Testis (tissue), 3 donors: Measurements from ENCODE around the gene TBC1D22A. TPM values are rescaled to one million over a fixed set of nuclear protein-coding genes. Genes with fewer than 3 reads are reported as not detected.
"Not testable (repeated sequence)": the region's sequence is repeated elsewhere in the genome, so short reads cannot be mapped to it uniquely, and the experiment has no call there.

Experiments
- DNase-seq: peaks from one replicate; pipeline ENCODE4 v3.0.0-alpha.2; 2019
- H3K27ac ChIP-seq, 2 donors: fragments of 200-600 bp; sonication (generic); one replicate each; pipeline ENCODE4 v1.5.1; 2019
- H3K27me3 ChIP-seq: fragments of 200-600 bp; sonication (generic); one replicate; pipeline ENCODE4 v1.5.1; 2019
- H3K36me3 ChIP-seq: fragments of 200-600 bp; sonication (generic); one replicate; pipeline ENCODE4 v1.5.1; 2017; ENCODE audit warnings: low read depth; ENCODE audit errors: missing control alignments
- H3K4me1 ChIP-seq: fragments of 200-600 bp; sonication (generic); one replicate; pipeline ENCODE4 v1.5.1; 2019
- H3K4me3 ChIP-seq, 2 donors: fragments of 200-600 bp; sonication (generic); one replicate each; pipeline ENCODE4 v1.5.1; 2017 to 2019
- H3K9me3 ChIP-seq: fragments of 200-600 bp; sonication (generic); one replicate; pipeline ENCODE4 v1.5.1; 2017
- CTCF ChIP-seq, 3 experiments: fragments of 450-650 bp in 2 of 3; fragments of 200-600 bp in 1 of 3; sonication (generic) in 1 of 3; IDR thresholded peaks; one replicate each; pipeline ENCODE4 v1.5.1; 2016 to 2019; ENCODE audit warnings: antibody characterized with exemption in 3 of 3, mild to moderate bottlenecking in 2 of 3, moderate library complexity in 1 of 3
- POLR2A ChIP-seq: fragments of 450-650 bp; IDR thresholded peaks from one replicate; pipeline ENCODE4 v1.6.1; 2017; ENCODE audit warnings: antibody characterized with exemption, mild to moderate bottlenecking, moderate library complexity
- WGBS, 2 donors: methylation state at CpG; one replicate each; pipeline ENCODE4 v1.1.5; 2018; 5-methylcytosine and 5-hydroxymethylcytosine counted together
- intact Hi-C: fragments of 100-400 bp; cut with DNase I; formaldehyde crosslinking; loops from one replicate; pipeline ENCODE4 v1.15.1; 2023; ENCODE audit warnings: low total_unique reads
- polyA plus RNA-seq: library from polyadenylated mRNA; stranded (reverse); fragments of 350-450 nt; fragmentation: Illumina TruSeq; extraction: RNeasy Lipid Tissue Mini Kit (QIAGEN cat#74804); gene quantifications from one replicate; pipeline ENCODE4 v1.2.3, GENCODE V29; 2014; ENCODE audit warnings: low read depth, low replicate concordance; ENCODE audit not compliant: insufficient read depth
- total RNA-seq, 2 donors: library from RNA; depleted of rRNA; stranded (reverse); fragments of >200 nt; gene quantifications; one replicate each; pipeline ENCODE4 v1.2.3, GENCODE V29; 2016

Gene TBC1D22A
- total and polyA plus RNA-seq, 3 donors from 2014 or later: 16.6 to 32.8 (median 28.5) TPM

DNA sequence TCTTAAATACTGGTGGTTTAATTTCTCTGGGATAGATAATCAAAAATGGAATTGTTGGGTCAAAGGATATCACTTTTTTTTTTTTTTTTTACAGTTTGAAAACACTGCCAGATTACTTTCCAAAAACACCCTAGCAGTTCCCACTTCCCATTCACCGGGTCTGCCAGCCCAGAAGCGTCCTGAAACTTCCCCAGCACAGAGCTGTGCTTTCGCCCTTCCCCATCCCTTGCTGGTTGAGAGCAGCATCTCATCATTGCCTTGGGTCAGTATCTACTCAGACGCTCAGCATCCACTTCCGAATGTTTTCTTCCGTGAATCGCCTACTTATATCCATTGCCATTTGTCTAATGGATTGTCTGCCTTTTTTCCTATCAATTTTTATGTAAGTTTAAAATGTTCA lies 29.9 kb upstream of the TBC1D22A start:
- intact Hi-C loops: no loop called here

DNA sequence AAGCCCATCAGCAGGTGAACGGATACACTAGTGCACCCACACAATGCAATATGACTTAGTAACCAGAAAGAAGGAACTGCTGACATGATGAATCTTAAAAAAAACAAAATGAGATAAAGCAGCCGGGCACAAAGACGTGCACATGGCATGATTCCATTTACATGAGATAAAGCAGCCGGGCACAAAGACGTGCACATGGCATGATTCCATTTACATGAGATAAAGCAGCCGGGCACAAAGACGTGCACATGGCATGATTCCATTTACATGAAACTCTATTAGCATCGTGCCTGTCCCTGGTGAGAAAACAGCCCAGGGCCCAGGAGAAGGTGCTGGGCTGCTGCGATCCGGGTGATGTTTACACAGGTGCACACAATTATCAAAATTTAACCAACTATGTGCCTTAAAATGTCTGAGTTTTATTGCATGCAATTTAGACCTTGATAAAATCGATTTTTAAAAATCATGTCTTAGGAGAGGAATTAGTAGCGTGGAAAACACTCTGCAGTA lies 28.2 kb upstream of the TBC1D22A start:
- WGBS, 2 donors: 38 to 40% methylated on average over 12 of the region's 12 CpGs
- H3K27ac ChIP-seq, intact Hi-C loops, H3K4me3 ChIP-seq, H3K27me3 ChIP-seq, H3K36me3 ChIP-seq, DNase-seq, H3K9me3 ChIP-seq: not testable (repeated sequence)
- H3K4me1 ChIP-seq: peaks cover 22% of the 10 kb centered on the region

More for the DNA sequence above, 29.9 kb upstream of the TBC1D22A start:
- 84 to 89% methylated on average over 7 of the region's 7 CpGs for WGBS, 2 donors
- DNase-seq: no peak
- H3K4me3 ChIP-seq: no peak overlapping the region
- no peaks in the 10 kb centered on the region for H3K9me3 ChIP-seq
- H3K27ac ChIP-seq: no peak overlapping the region
- no peaks in the 10 kb centered on the region for H3K27me3 ChIP-seq
- peaks cover 22% of the 10 kb centered on the region for H3K4me1 ChIP-seq
- no peaks in the 10 kb centered on the region for H3K36me3 ChIP-seq
- TF ChIP-seq POLR2A: no peak
- no peak for TF ChIP-seq CTCF (IDR thresholded peaks at IDR 0.05)

DNA sequence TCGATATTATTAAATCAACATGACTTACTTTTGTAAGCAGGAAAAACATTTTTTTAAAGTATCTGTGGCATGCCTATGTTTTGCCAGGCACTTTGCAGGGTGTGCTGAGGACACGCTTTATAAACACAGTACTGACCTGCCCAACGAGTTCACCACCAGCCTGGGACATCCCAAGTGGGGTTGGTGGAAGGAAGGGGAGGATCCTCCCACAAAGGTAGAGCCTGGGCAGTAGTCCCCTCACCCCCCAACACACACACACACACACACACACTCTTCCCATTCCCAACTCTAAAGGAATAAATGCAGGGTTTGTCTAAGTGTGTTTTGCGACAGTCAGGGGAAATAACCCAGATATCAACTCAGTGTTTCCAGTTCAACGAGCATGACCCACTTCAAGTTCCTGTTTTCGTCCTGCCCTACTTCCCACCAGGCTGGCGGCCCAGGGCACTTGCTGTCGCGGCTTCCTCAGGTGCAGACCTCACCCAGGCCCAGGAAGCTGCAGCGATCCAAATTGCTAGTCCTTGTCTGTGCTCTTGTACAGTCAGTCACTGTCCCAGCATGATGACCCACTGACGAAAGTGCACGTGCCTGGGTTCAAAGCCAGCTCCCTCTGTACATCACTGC lies 27.5 kb upstream of the TBC1D22A start:
- 59 to 73% methylated on average over 8 to 12 of the region's 12 CpGs for WGBS, 2 donors
- no peaks in the 10 kb centered on the region for H3K27me3 ChIP-seq
- intact Hi-C loops: no loop called here
- H3K36me3 ChIP-seq: no peaks in the 10 kb centered on the region
- H3K4me1 ChIP-seq: peaks cover 22% of the 10 kb centered on the region
- H3K4me3 ChIP-seq: no peak overlapping the region
- DNase-seq: no peak
- no peaks in the 10 kb centered on the region for H3K9me3 ChIP-seq
- no peak overlapping the region for H3K27ac ChIP-seq
- TF ChIP-seq CTCF (IDR thresholded peaks at IDR 0.05): no peak
- no peak for TF ChIP-seq POLR2A

DNA sequence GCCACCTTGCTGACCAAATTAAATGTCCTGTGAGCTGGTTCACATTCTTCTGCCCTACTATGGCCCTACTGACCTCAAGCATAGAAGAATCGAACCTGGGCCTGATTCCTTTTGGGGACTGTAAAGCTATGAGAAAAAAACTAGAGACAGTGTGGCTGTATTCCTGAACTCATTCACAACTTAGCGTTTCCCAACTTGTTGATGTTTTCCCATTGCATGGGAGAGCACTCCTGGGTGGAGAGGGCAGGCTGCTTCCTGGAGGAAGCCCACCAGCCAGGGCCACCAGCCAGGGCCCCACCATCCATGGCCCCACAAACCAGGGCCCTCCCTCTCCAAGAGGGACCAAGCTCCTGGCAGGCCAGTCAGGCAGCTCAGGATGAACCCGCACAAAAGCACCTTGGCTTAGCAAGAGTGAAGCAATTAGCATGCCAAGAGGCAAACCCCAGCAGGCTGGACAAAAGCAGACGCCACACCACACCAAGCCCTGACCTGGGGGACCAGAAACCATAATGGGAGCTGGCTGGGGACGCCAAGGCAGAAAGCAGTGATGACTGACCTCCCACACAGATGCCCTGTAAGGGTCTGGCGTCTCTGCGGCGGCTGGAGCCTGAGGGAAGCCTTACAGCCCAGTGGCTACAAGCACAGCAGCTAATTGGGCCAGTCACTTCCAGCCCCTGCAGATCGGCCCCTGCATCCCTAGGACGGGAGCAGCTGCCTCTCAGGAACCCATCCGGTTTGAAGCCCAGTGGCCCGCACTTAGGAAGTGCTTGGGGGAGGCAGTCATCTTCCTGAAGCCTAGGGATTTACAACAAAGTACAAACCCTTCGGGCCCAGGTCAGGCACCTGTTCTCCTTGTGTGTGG lies 26.5 kb upstream of the TBC1D22A start:
- H3K4me3 ChIP-seq: no peak overlapping the region
- 76 to 77% methylated on average over 7 to 13 of the region's 13 CpGs for WGBS, 2 donors
- no peaks in the 10 kb centered on the region for H3K27me3 ChIP-seq
- H3K4me1 ChIP-seq: peaks cover 24% of the 10 kb centered on the region
- no peaks in the 10 kb centered on the region for H3K36me3 ChIP-seq
- TF ChIP-seq CTCF (IDR thresholded peaks at IDR 0.05) (no peak), POLR2A (no peak)
- intact Hi-C loops: no loop called here
- H3K27ac ChIP-seq: no peak overlapping the region
- no peak for DNase-seq
- no peaks in the 10 kb centered on the region for H3K9me3 ChIP-seq

DNA sequence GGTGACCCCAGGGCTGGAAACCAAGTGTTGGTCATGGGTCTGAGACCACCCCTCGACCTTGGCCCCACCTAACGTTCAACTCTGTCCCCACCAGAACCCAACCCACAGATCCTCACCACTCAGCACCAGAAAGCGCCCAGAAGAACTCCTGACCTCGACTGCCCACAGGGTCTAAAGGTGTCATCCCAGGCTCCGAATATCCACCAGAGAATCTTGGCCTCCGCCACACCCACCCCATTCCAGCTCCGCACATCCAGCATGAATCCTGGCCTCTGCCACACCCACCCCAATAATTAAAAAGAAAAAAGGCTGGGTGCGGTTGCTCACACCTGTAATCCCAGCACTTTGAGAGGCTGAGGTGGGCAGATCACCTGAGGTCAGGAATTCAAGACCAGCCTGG lies 25.7 kb upstream of the TBC1D22A start:
- 57 to 69% methylated on average over 6 to 8 of the region's 8 CpGs for WGBS, 2 donors
- DNase-seq: no peak
- no peaks in the 10 kb centered on the region for H3K36me3 ChIP-seq
- H3K27me3 ChIP-seq: no peaks in the 10 kb centered on the region
- H3K27ac ChIP-seq: no peak overlapping the region
- TF ChIP-seq CTCF (IDR thresholded peaks at IDR 0.05) (no peak), POLR2A (no peak)
- H3K4me1 ChIP-seq: peaks cover 21% of the 10 kb centered on the region
- no peaks in the 10 kb centered on the region for H3K9me3 ChIP-seq
- intact Hi-C loops: no loop called here
- peak overlapping the region in 1 of 2 donors; percentile 76 for H3K4me3 ChIP-seq
